GM03348 (cell line): Measurements from ENCODE around the gene MEFV.
"Not testable (repeated sequence)": the region's sequence is repeated elsewhere in the genome, so short reads cannot be mapped to it uniquely, and the experiment has no call there.

ENCODE experiments used
- DNase-seq: peaks from one replicate; pipeline ENCODE4 v3.0.0; 2012; ENCODE audit warnings: low spot score

Gene MEFV

DNA sequence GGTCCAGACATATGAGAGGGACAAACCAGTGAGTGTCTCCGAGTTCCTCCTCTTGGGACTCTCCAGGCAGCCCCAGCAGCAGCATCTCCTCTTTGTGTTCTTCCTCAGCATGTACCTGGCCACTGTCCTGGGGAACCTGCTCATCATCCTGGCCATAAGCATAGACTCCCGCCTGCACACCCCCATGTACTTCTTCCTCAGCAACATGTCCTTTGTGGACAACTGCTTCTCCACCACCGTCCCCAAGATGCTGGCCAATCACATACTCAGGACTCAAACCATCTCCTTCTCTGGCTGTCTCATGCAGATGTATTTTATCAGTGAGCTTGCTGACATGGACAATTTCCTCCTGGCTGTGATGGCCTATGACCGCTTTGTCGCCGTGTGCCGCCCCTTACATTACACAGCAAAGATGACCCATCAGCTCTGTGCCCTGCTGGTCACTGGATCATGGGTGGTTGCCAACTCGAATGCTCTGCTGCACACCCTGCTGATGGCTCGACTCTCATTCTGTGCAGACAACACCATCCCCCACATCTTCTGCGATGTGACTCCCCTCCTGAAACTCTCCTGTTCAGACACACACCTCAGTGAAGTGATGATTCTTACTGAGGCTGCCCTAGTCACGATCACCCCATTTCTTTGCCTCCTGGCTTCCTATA, 40.7 kb downstream of the MEFV start:
- no peak for DNase-seq

DNA sequence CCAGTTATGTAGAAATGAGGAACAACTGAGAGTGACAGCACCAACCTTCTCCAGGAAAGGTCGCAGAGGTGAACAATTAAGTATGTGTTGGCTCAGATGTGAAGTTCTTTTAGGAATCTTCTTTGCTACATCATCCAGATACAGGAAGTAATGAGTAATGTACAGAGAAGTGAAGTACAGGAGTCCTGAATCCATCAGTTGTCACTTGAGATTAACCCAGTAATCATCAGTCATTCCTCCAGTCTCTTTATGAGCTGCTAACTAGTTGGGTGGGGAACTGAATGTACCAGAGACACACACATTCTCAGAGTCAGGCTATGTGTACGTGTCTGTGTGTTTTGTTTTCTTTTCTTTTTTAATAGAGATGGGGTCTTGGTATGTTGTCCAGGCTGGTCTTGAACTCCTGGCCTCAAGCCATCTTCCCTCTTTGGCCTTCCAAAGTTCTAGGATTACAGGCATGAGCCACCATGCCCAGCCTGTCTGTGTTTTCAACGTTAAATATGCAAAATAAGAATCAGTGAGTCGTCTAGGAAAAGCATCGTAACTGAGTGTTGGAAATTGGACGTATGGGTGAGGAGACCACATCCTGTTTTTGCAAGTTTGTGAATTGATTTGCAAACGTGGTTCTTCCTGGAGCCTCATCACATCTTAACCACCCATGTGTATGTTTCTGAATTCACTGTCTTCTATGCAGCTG, 41.4 kb downstream of the MEFV start:
- DNase-seq = no peak

DNA sequence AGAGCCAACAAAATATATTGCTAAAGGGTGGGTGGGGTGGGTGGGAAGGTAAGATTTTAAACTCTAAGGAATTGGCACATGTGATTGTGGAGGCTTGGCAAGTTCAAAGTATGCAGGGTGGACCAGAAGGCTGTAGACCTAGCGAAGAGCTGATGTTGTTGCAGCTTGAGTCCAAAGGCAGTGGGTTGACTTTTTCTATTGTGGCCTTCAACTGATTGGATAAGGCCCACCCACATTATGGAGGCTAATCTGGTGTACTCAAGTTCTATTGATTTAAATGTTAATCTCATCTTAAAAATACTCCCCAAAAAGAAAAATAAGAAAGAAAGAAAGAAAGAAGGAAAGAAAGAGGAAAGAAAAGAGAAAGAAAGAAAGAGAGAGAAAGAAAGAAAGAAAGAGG, 43.9 kb downstream of the MEFV start:
- no peak for DNase-seq

DNA sequence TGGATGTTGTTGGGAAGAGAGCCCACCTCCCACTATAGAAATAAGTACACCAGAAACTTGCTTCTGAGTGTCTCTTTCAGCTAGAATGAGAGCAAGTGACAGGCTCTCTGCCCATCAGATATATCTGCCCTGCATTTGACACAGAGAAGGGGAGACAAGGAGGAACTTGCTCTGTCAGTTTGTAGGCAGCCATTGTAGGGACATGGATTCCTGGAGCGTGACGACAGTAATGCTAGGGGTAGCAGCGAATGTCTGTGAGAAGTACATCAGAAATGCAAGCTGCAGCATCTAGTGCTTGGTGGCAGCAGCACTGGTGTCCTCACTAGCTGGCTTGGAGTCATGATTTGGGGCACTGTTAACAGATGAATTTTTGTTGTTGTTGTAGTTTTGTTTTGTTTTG, 44.4 kb downstream of the MEFV start:
- no peak for DNase-seq

DNA sequence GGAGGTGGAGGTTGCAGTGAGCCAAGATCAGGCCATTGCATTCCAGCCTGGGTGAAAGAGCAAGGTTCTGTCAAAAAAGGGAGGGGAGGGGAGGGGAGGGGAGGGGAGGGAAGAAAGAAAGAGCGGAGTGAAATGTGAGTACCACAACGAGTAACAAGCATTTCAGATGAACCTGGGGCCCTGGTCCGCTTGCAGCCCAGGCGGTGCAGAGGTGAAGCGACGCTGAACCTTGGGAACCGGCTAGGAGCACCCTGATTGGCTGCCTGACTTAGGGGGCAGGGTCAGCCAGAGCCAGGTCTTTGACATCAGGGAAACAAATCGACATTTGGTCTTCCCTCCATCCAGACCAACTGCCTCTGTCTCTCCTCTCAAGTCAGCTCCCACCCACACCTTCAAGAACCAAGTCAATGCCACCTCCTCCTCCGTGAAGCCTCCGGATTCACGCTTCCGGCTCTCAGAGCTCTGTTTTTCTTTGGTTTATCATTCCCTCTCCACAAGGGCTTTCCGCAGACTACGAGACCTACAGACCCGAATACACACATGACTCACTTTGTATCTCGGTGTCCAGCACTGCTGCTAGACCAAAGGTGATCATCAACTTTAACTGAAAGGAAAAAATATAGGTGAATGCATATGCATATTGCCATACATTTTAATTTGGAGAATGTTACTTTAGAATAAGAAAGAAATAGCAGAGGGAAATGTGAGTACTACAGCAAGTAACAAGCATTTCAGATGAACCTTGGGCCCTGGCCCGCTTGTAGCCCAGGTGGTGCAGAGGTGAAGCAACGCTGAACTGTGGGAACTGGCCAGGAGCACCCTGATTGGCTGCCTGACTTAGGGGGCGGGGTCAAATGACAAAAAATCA, 49.1 kb downstream of the MEFV start:
- DNase-seq = no peak

DNA sequence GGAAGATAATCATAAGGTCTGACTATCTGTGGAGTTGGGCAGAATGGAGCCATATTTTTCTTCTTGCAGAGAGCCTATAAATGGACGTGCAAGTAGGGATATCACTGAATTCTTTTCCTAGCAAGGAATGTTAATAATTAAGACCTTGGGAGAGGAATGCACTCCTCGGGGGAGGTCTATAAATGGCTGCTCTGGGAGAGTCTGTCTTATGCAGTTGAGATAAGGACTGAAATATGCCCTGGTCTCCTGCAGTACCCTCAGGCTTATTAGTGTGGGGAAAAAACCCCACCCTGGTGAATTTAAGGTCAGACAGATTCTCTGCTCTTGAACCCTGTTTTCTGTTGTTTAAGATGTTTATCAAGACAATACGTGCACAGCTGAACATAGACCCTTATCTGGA, 50.5 kb downstream of the MEFV start:
- DNase-seq = not testable (repeated sequence)

DNA sequence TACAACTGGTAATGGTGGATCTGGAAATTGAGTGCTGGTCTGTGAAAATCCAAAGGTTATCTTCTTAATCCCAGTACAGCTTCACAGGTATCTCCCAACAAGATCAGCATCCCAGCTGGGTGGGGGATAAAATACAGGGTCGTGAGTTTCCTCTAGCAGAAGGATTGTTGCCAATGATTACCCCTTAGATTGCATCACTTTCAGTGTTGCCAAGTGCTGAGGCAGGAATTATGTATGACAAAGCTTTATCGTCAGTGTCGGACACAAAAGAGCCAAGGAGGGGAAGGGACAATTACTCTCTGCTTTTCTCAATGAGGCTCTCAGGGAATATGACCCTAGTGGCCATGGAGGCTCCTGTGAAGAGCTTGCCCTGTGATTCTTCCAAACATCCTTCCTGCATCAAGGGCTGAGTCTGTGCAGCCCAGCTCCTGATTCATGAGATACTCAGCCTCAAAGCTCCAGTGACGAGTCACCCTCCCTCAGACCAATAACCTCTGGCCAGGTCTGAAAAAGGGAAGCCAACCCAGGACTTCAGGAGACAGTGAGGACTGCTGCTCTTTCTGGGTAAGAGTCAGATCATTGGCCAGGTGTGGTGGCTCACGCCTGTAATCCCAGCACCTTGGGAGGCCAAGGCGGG, 53.4 kb downstream of the MEFV start:
- DNase-seq = no peak

DNA sequence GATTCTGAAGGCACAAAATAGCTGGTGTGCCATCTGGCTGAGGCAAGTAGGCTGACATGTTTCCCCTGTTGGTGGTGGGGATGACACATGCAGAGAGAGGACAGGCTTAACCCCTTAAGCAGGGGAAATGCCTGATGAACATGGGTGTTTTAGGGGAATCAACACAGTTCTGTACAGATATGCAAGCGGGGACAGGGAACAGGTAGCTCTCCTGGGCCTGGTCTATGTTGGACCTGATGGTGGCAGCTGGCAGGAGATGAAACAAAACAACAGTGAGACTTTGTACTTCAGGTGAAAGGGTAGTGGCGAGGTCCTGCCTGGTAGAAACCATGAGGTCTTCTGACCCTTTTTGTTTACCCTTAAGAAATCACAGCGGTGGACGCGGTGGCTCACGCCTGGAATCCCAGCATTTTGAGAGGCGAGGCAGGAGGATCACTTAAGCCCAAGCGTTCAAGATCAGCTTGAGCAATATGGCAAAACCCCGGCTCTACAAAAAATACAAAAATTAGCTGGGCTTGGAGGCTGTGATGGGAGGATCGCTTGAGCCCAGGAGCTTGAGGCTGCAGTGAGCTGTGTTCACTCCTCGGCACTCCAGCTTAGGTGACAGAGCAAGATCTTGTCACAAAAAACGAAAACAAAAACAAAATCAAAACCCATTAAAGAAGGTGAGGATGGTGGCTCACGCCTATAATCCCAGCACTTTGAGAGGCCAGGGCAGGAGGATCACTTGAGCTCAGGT, 57.9 kb downstream of the MEFV start:
- DNase-seq = no peak

DNA sequence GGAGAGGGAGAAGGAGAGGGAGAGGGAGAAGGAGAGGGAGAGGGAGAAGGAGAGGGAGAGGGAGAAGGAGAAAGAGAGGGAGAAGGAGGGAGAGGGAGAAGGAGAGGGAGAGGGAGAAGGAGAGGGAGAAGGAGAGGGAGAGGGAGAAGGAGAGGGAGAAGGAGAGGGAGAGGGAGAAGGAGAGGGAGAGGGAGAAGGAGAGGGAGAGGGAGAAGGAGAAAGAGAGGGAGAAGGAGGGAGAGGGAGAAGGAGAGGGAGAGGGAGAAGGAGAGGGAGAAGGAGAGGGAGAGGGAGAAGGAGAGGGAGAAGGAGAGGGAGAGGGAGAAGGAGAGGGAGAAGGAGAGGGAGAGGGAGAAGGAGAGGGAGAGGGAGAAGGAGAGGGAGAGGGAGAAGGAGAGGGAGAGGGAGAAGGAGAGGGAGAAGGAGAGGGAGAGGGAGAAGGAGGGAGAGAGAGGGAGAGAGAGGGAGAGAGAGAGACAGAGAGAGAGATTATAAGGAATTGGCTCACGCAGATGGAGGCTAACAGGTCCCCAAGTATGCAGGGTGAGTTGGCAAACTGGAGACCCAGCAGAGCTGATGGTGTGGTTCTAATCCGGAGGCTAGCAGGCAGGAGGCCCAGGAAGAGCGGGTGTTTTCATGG, 58.6 kb downstream of the MEFV start:
- DNase-seq = not testable (repeated sequence)

DNA sequence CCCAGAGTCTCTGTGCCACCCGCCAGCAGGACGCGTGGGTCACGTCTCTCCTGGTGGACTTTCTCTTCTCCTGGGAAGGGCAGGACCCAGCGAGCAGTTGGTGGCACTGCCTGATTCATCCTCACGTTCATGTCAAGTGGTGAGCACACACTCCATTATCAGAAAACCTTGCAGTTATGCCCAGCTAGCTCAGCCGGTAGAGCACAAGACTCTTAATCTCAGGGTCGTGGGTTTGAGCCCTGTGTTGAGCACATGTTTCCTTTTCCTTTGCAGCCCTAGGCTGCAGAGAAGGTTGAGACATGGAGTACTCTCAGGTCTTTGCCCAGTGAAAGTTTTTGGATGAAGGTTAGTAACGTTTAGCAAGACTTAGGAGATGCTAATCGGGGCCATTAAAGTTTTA, 60.5 kb downstream of the MEFV start:
- no peak for DNase-seq

DNA sequence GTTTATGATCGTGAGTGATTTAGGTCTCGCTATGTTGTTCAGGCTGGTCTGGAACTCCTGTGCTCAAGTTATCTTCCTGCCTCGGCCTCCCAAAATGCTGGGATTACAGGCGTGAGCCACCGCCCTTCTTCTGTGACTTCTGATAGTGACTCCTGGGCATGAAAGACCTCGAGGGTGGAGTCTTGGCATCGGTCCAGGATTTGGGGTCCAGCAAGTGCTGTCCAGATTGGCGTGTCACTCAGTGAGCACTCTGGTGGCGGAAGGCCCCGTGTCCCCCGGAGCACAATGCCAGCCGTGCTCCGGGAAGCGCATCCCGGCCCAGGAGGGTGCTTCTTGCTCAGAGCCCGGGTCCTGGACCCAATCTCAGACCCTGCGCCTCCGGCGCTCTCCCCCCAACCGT, 61.6 kb downstream of the MEFV start:
- DNase-seq = no peak

DNA sequence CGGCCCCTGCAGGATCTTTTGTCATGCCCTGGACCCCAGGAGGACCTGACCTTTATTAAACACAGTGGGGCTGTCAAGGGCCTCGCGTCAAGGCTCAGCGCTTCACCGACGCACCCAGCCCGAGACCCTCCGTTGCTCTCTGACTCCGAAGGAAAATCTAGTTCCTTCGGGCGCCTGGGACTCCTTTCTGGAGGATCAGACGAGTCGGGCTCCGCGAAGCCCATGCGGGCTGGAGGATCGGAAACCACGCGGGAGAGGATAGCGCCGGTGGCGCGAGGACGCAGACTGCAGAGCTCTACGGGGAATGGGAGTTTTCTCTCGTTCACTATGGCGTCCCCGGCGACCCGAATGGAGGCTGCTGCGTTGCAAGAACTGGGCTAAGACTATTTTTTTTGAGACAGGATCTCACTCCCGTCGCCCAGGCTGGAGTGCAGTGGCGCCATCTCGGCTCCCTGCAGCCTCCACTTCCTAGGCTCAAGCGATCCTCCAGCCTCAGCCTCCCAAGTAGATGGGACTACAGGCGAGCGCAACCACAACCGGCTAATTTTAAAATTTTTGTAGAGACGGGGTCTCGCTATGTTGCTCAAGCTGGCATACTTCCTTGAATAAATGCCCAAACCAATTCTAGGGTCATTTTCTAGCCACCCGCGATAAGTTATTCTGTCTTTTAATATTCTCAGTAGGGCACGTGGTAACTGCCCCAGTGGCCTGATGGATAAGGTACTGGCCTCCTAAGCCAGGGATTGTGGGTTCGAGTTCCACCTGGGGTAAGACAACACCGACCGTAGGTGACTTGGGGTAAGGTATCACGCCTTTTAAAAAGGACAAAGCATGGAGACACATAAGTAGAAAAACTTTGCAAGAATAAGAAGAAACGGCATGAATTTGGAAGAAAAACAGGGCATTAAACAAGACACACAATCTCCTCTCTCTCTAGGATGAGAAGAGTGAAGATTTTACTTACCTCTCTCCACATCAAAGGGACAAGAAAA, 62.9 kb downstream of the MEFV start:
- DNase-seq = no peak

DNA sequence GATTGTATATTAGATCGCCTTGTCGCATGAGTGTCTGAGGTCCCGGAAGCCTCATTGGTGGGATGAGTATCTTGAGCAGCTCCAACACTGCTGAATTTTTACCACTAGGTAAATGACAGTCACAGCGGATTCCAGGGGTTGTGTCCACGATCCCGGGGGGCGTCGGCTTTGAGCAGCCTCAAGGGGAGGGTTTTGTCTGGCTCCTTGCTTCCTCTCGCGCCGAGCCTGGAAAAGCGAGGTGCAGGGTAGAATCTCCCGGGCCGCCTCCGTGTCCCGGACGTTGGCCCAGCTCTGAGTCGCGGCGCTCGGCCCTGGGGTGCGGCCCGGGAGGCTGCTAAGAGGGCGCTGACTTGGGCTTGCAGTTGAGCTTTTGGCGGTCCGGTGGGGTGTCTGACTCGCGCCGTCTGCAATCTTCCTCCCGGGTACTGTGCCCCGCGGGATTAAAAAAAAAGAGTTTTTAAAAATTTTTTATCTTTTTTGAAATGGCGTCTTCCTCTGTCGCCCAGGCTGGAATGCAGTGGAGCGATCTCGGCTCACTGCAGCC, 63.9 kb downstream of the MEFV start:
- DNase-seq = no peak
